IPS-15b (cell line): ENCODE data around the gene GDF15.

ENCODE experiments used
- H3K27me3 ChIP-seq: one replicate; pipeline ENCODE4 v1.6.1; 2013; ENCODE audit warnings: low read length; ENCODE audit not compliant: control insufficient read depth, insufficient read depth
- H3K36me3 ChIP-seq: one replicate; pipeline ENCODE4 v1.6.1; 2013; ENCODE audit warnings: low read length; ENCODE audit not compliant: control insufficient read depth, insufficient read depth
- H3K4me1 ChIP-seq: one replicate; pipeline ENCODE4 v1.6.1; 2013; ENCODE audit warnings: mild to moderate bottlenecking, low read length; ENCODE audit not compliant: control insufficient read depth, insufficient read depth
- H3K4me3 ChIP-seq: one replicate; pipeline ENCODE4 v1.5.1; 2013; ENCODE audit warnings: low read depth, low read length
- H3K9ac ChIP-seq: one replicate; pipeline ENCODE4 v1.6.1; 2013; ENCODE audit warnings: low read depth, mild to moderate bottlenecking, low read length
- H3K9me3 ChIP-seq: one replicate; pipeline ENCODE4 v1.6.1; 2013; ENCODE audit warnings: mild to moderate bottlenecking, low read length; ENCODE audit not compliant: control insufficient read depth, insufficient read depth

Gene GDF15

GRCh38 chr19:18416778-18417249 lies 30.9 kb downstream of the GDF15 start:
- Histone ChIP-seq H3K4me1 (peaks cover 9% of the 10 kb centered on the region), H3K9ac (no peak overlapping the region), H3K4me3 (peak overlapping the region; percentile 72), H3K9me3 (no peaks in the 10 kb centered on the region), H3K36me3 (no peaks in the 10 kb centered on the region), H3K27me3 (peaks cover 17% of the 10 kb centered on the region)

GRCh38 chr19:18417250-18418028 lies 31.5 kb downstream of the GDF15 start:
- peaks cover 16% of the 10 kb centered on the region for H3K27me3 ChIP-seq

GRCh38 chr19:18418029-18418482 lies 32.1 kb downstream of the GDF15 start:
- peak overlapping the region; percentile 72 for H3K4me3 ChIP-seq
- H3K9ac ChIP-seq = no peak overlapping the region
- no peaks in the 10 kb centered on the region for H3K9me3 ChIP-seq
- H3K36me3 ChIP-seq = no peaks in the 10 kb centered on the region
- H3K4me1 ChIP-seq = peaks cover 9% of the 10 kb centered on the region
- H3K27me3 ChIP-seq = peaks cover 15% of the 10 kb centered on the region

More at GRCh38 chr19:18417250-18418028, 31.5 kb downstream of the GDF15 start:
- Histone ChIP-seq H3K4me1 (peaks cover 9% of the 10 kb centered on the region), H3K9ac (no peak overlapping the region), H3K9me3 (no peaks in the 10 kb centered on the region), H3K36me3 (no peaks in the 10 kb centered on the region), H3K4me3 (peak overlapping the region; percentile 72)

GRCh38 chr19:18418483-18419194 lies 32.7 kb downstream of the GDF15 start:
- Histone ChIP-seq H3K9me3 (no peaks in the 10 kb centered on the region), H3K36me3 (no peaks in the 10 kb centered on the region), H3K4me1 (peaks cover 9% of the 10 kb centered on the region), H3K27me3 (peaks cover 15% of the 10 kb centered on the region), H3K4me3 (peak overlapping the region; percentile 72), H3K9ac (no peak overlapping the region)

- no peaks in the 10 kb centered on the region for H3K9me3 ChIP-seq
- H3K4me1 ChIP-seq = peaks cover 12% of the 10 kb centered on the region
- H3K36me3 ChIP-seq = no peaks in the 10 kb centered on the region
- H3K4me3 ChIP-seq = peak within 1 kb of the TSS; percentile 72
- peaks cover 15% of the 10 kb centered on the region for H3K27me3 ChIP-seq
- H3K9ac ChIP-seq = no peak within 1 kb of the TSS
Measured at GRCh38 chr19:18419195-18419698, 33.3 kb downstream of the GDF15 start, which contains the start of gene SSBP4. SSBP4 (plus strand) TSS chr19:18419398; CDS start chr19:18419649, 251 bp downstream.

- Histone ChIP-seq H3K9me3 (no peaks in the 10 kb centered on the region), H3K27me3 (peaks cover 15% of the 10 kb centered on the region), H3K4me1 (peaks cover 7% of the 10 kb centered on the region), H3K4me3 (peak overlapping the region; percentile 50), H3K36me3 (no peaks in the 10 kb centered on the region), H3K9ac (no peak overlapping the region)
Measured at GRCh38 chr19:18419699-18420460, 33.9 kb downstream of the GDF15 start.

- no peak overlapping the region for H3K4me3 ChIP-seq
Measured at GRCh38 chr19:18420930-18421329, 35.0 kb downstream of the GDF15 start.

GRCh38 chr19:18421371-18421959 lies 35.5 kb downstream of the GDF15 start:
- H3K4me3 ChIP-seq = no peak overlapping the region
- H3K36me3 ChIP-seq = no peaks in the 10 kb centered on the region
- H3K27me3 ChIP-seq = peaks cover 15% of the 10 kb centered on the region
- peaks cover 5% of the 10 kb centered on the region for H3K4me1 ChIP-seq
- no peaks in the 10 kb centered on the region for H3K9me3 ChIP-seq
- H3K9ac ChIP-seq = no peak overlapping the region

More at GRCh38 chr19:18420930-18421329, 35.0 kb downstream of the GDF15 start:
- H3K9me3 ChIP-seq = no peaks in the 10 kb centered on the region
- H3K9ac ChIP-seq = no peak overlapping the region
- no peaks in the 10 kb centered on the region for H3K36me3 ChIP-seq
- peaks cover 15% of the 10 kb centered on the region for H3K27me3 ChIP-seq
- H3K4me1 ChIP-seq = peaks cover 5% of the 10 kb centered on the region

- Histone ChIP-seq H3K4me3 (no peak overlapping the region), H3K27me3 (peaks cover 15% of the 10 kb centered on the region), H3K9me3 (no peaks in the 10 kb centered on the region), H3K4me1 (peaks cover 5% of the 10 kb centered on the region), H3K36me3 (no peaks in the 10 kb centered on the region), H3K9ac (no peak overlapping the region)
Measured at GRCh38 chr19:18422530-18423191, 36.7 kb downstream of the GDF15 start.

- Histone ChIP-seq H3K9me3 (no peaks in the 10 kb centered on the region), H3K36me3 (no peaks in the 10 kb centered on the region), H3K27me3 (peaks cover 8% of the 10 kb centered on the region), H3K4me3 (no peak overlapping the region), H3K9ac (no peak overlapping the region), H3K4me1 (peaks cover 5% of the 10 kb centered on the region)
Measured at GRCh38 chr19:18423258-18424020, 37.5 kb downstream of the GDF15 start.
